ENCODE results near the gene CARMIL1. TPM values are rescaled to one million over a fixed set of nuclear protein-coding genes. Genes with fewer than 3 reads are reported as not detected.

The CARMIL1 gene
- total RNA-seq, 2 donors from 2014 or later = 0.56 to 0.76 TPM

DNA sequence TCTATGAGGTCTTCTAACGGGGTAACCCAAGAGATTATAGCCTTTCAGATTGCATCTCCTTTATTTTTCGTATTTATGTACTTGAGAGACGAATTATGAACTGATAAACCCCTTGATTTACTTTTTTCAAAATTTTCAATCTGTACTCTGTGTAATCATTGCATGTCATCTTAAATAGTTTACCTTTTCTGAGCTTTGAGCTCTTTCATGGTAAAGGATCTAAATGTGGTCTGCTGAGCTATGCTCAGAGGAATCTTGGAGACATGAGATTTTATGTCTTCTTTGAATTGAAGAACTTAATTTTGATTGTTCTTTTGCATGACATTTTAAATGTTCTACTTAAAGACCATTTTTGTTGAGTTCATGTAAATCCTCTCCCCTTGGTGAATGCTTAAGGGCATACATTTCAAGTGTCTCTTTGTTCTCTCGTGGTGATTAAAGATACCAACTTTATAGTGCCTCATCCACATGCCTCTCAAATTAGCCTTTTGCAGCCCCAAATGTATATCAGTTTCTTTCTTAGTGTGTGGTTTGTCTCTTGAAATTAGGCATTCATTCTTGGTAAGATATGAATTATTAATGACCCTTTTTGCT is 256.6 kb downstream of the CARMIL1 start:
- DNase-seq (ENCODE audit: low spot score) (no peak), ATAC-seq (no peak)
- H3K27ac Mint-ChIP-seq = no peak overlapping the region
- no peak overlapping the region for H3K4me3 Mint-ChIP-seq
- H3K36me3 Mint-ChIP-seq = no peaks in the 10 kb centered on the region
- peaks cover 19 to 46% of the 10 kb centered on the region in 2 donors for H3K27me3 Mint-ChIP-seq
- H3K9me3 Mint-ChIP-seq = no peaks in the 10 kb centered on the region
- no peaks in the 10 kb centered on the region for H3K4me1 Mint-ChIP-seq (ENCODE audit: low read depth in 2 of 2)

GRCh38 chr6:25536781-25537180 is 257.6 kb downstream of the CARMIL1 start:
- no peak for ATAC-seq
- no peaks in the 10 kb centered on the region for H3K9me3 Mint-ChIP-seq

GRCh38 chr6:25537349-25538018 is 258.3 kb downstream of the CARMIL1 start:
- Mint-ChIP-seq H3K27me3 (peaks cover 19 to 54% of the 10 kb centered on the region in 2 donors), H3K36me3 (no peaks in the 10 kb centered on the region), H3K9me3 (no peaks in the 10 kb centered on the region), H3K4me1 (ENCODE audit: low read depth in 2 of 2) (no peaks in the 10 kb centered on the region), H3K27ac (no peak overlapping the region), H3K4me3 (no peak overlapping the region)
- DNase-seq (ENCODE audit: low spot score) (no peak), ATAC-seq (no peak)

More at GRCh38 chr6:25536781-25537180, 257.6 kb downstream of the CARMIL1 start:
- H3K27ac Mint-ChIP-seq = no peak overlapping the region
- peaks cover 19 to 48% of the 10 kb centered on the region in 2 donors for H3K27me3 Mint-ChIP-seq
- no peak overlapping the region for H3K4me3 Mint-ChIP-seq
- H3K36me3 Mint-ChIP-seq = no peaks in the 10 kb centered on the region
- no peaks in the 10 kb centered on the region for H3K4me1 Mint-ChIP-seq (ENCODE audit: low read depth in 2 of 2)
- no peak for DNase-seq (ENCODE audit: low spot score)

- H3K4me1 Mint-ChIP-seq (ENCODE audit: low read depth in 2 of 2) = no peaks in the 10 kb centered on the region
- no peak overlapping the region for H3K4me3 Mint-ChIP-seq
- ATAC-seq (no peak), DNase-seq (ENCODE audit: low spot score) (no peak)
- no peak overlapping the region for H3K27ac Mint-ChIP-seq
- H3K36me3 Mint-ChIP-seq = no peaks in the 10 kb centered on the region
- no peaks in the 10 kb centered on the region for H3K9me3 Mint-ChIP-seq
- H3K27me3 Mint-ChIP-seq = peaks cover 18 to 54% of the 10 kb centered on the region in 2 donors
These were observed 262.1 kb downstream of the CARMIL1 start for GRCh38 chr6:25541228-25541627.

GRCh38 chr6:25542984-25543910 is 264.1 kb downstream of the CARMIL1 start:
- peaks cover 14 to 59% of the 10 kb centered on the region in 2 donors for H3K27me3 Mint-ChIP-seq
- no peaks in the 10 kb centered on the region for H3K9me3 Mint-ChIP-seq
- H3K4me3 Mint-ChIP-seq = no peak overlapping the region
- no peak for DNase-seq (ENCODE audit: low spot score)
- H3K4me1 Mint-ChIP-seq (ENCODE audit: low read depth in 2 of 2) = no peaks in the 10 kb centered on the region
- no peak for ATAC-seq
- no peak overlapping the region for H3K27ac Mint-ChIP-seq
- no peaks in the 10 kb centered on the region for H3K36me3 Mint-ChIP-seq

GRCh38 chr6:25544833-25545232 is 265.7 kb downstream of the CARMIL1 start:
- Mint-ChIP-seq H3K4me1 (ENCODE audit: low read depth in 2 of 2) (no peaks in the 10 kb centered on the region), H3K27ac (no peak overlapping the region), H3K9me3 (no peaks in the 10 kb centered on the region), H3K36me3 (no peaks in the 10 kb centered on the region), H3K4me3 (no peak overlapping the region), H3K27me3 (peaks cover 13 to 59% of the 10 kb centered on the region in 2 donors)
- ATAC-seq (no peak), DNase-seq (ENCODE audit: low spot score) (no peak)

DNA sequence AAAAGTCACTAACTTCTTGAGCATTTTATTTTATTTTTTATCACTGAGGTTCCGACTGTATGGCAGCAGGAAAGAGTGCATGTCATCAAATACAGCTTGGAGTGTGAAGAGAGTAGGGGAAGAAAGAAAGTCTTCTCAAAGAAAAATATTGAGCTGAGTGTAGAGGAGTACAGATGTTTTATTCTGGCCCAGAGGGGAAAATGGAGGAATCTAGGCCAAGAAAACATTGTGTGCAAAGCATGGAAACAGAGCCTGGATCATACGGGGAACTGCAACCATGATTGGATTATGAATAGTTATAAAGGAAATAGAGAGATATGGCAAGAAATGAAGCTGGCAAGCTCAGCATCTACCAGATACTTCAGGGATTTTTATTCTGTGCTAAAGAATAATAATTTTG is 268.6 kb downstream of the CARMIL1 start:
- DNase-seq (ENCODE audit: low spot score) = no peak
- Mint-ChIP-seq H3K27ac (no peak overlapping the region), H3K4me1 (ENCODE audit: low read depth in 2 of 2) (no peaks in the 10 kb centered on the region), H3K36me3 (no peaks in the 10 kb centered on the region), H3K27me3 (peaks cover 10 to 52% of the 10 kb centered on the region in 2 donors), H3K4me3 (no peak overlapping the region), H3K9me3 (no peaks in the 10 kb centered on the region)
- ATAC-seq = no peak

- no peaks in the 10 kb centered on the region for H3K4me1 Mint-ChIP-seq (ENCODE audit: low read depth in 2 of 2)
- H3K27ac Mint-ChIP-seq = no peak overlapping the region
These were observed 269.3 kb downstream of the CARMIL1 start for GRCh38 chr6:25548451-25548850.

DNA sequence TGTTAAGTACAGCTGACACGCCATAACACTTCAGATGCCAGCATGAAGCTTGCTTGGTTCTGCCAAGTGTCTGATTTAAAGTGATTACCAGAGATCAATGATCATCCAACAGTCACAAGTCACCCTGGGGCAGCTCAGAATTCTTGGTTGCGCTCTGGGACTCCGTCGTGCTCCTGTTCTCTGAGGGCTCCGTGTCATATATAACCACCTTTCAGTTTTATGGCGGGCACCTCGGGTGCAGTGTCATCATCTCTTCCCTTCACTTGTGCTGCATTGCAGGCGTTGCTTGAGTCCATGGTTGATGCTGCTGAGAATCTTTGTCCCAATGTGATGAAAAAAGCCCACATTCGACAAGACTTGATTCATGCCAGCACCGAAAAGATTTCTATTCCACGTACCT is 271.5 kb downstream of the CARMIL1 start:
- Mint-ChIP-seq H3K9me3 (no peaks in the 10 kb centered on the region), H3K27ac (no peak overlapping the region), H3K4me3 (no peak overlapping the region), H3K36me3 (no peaks in the 10 kb centered on the region), H3K4me1 (ENCODE audit: low read depth in 2 of 2) (no peaks in the 10 kb centered on the region), H3K27me3 (peaks cover 6 to 50% of the 10 kb centered on the region in 2 donors)
- ATAC-seq (no peak), DNase-seq (ENCODE audit: low spot score) (no peak)

More at GRCh38 chr6:25548451-25548850, 269.3 kb downstream of the CARMIL1 start:
- Mint-ChIP-seq H3K4me3 (no peak overlapping the region), H3K9me3 (no peaks in the 10 kb centered on the region), H3K36me3 (no peaks in the 10 kb centered on the region), H3K27me3 (peaks cover 12 to 58% of the 10 kb centered on the region in 2 donors)
- DNase-seq (ENCODE audit: low spot score) (no peak), ATAC-seq (no peak)

DNA sequence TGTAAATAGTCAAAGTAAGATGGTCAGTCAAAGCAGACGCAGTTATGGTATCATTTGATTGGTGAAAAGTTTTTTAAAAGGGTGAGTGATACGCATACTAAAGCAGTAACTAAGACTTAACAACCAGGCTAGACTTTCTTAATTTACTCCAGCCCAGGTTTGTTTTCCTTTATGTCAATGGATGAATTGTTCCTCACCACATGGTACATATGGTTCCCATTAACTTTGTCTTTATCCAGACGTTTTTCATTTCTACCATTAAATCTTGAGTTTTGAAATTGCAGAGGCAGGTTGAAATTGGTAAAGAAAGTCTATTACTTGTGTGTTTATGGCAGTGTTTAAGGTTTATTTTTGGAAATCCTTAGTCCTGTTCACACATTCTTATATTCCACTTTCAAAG is 274.3 kb downstream of the CARMIL1 start:
- peaks cover 2 to 5% of the 10 kb centered on the region in 2 donors for H3K4me1 Mint-ChIP-seq (ENCODE audit: low read depth in 2 of 2)
- H3K27ac Mint-ChIP-seq = no peak overlapping the region
- no peaks in the 10 kb centered on the region for H3K9me3 Mint-ChIP-seq
- no peaks in the 10 kb centered on the region for H3K36me3 Mint-ChIP-seq
- no peak overlapping the region for H3K4me3 Mint-ChIP-seq
- peaks cover 6 to 47% of the 10 kb centered on the region in 2 donors for H3K27me3 Mint-ChIP-seq
- DNase-seq (ENCODE audit: low spot score) = no peak
- no peak for ATAC-seq

DNA sequence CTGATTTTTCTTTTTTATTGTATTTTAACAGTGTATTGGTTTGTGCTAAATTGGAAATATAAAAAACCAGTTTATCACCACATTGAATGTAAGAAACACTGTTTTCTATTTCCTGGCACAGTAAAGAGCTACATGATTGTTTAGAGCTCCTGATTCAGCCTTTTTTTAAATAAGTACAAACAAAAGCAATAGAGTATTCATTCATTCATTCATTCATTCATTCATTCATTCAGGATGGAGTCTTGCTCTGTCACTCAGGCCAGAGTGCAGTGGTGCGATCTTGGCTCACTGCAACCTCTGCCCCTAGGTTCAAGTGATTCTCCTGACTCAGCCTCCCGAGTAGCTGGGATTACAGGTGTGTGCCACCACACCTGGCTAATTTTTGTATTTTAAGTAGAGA is 276.0 kb downstream of the CARMIL1 start:
- DNase-seq (ENCODE audit: low spot score) (no peak), ATAC-seq (no peak)
- Mint-ChIP-seq H3K27ac (no peak overlapping the region), H3K9me3 (no peaks in the 10 kb centered on the region), H3K27me3 (peaks cover 6 to 41% of the 10 kb centered on the region in 2 donors), H3K4me1 (ENCODE audit: low read depth in 2 of 2) (peaks cover 2 to 5% of the 10 kb centered on the region in 2 donors), H3K36me3 (no peaks in the 10 kb centered on the region), H3K4me3 (no peak overlapping the region)

DNA sequence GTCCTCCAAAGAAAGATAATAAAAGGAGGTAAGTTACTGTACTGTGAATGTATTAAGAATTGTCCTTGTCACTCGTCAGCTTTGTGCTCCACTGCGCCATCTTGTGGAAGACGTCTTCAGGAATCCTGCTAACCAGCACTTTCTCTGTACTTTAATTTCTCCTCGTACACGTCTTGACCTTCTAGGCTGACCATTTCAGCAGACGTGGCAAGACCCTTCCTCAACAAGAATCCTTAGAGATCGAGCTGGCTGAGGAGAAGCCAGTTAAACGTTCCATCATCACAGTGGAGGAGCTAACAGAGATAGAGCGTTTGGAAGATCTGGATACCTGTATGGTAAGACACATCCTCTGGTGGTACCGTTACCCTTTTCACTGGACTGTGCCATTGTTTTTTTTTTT is 277.3 kb downstream of the CARMIL1 start:
- ATAC-seq (peak in 1 of 2 donors; percentile 49), DNase-seq (ENCODE audit: low spot score) (peak; percentile 69)
- H3K4me3 Mint-ChIP-seq = no peak overlapping the region
- H3K9me3 Mint-ChIP-seq = no peaks in the 10 kb centered on the region
- peaks cover 2 to 5% of the 10 kb centered on the region in 2 donors for H3K4me1 Mint-ChIP-seq (ENCODE audit: low read depth in 2 of 2)
- no peak overlapping the region for H3K27ac Mint-ChIP-seq
- H3K36me3 Mint-ChIP-seq = no peaks in the 10 kb centered on the region
- H3K27me3 Mint-ChIP-seq = peaks cover 6 to 32% of the 10 kb centered on the region in 2 donors

GRCh38 chr6:25558155-25558817 is 279.1 kb downstream of the CARMIL1 start:
- no peak for DNase-seq (ENCODE audit: low spot score)
- H3K9me3 Mint-ChIP-seq = no peaks in the 10 kb centered on the region
- no peak for ATAC-seq
- peaks cover 2 to 5% of the 10 kb centered on the region in 2 donors for H3K4me1 Mint-ChIP-seq (ENCODE audit: low read depth in 2 of 2)
- H3K4me3 Mint-ChIP-seq = no peak overlapping the region
- no peak overlapping the region for H3K27ac Mint-ChIP-seq
- no peaks in the 10 kb centered on the region for H3K36me3 Mint-ChIP-seq
- peaks cover 4 to 28% of the 10 kb centered on the region in 2 donors for H3K27me3 Mint-ChIP-seq
